Choroid plexus epithelial cell (primary cell): Measurements from ENCODE around the gene FARP2.

Experiments
- DNase-seq: peaks from one replicate; pipeline ENCODE4 v3.0.0-alpha.2; 2010; ENCODE audit warnings: low read depth
- H3K4me3 ChIP-seq: 2 replicates; pipeline ENCODE4 v1.5.1; 2011; ENCODE audit warnings: low read depth, mild to moderate bottlenecking, control low read depth, low read length, moderate library complexity
- TF ChIP-seq, protein P1 (sequence below): conservative IDR thresholded peaks from 2 replicates; pipeline ENCODE4 v1.5.1; 2011; ENCODE audit warnings: low read depth, mild to moderate bottlenecking, control low read depth, inconsistent platforms, low read length, moderate library complexity

The FARP2 gene, protein sequence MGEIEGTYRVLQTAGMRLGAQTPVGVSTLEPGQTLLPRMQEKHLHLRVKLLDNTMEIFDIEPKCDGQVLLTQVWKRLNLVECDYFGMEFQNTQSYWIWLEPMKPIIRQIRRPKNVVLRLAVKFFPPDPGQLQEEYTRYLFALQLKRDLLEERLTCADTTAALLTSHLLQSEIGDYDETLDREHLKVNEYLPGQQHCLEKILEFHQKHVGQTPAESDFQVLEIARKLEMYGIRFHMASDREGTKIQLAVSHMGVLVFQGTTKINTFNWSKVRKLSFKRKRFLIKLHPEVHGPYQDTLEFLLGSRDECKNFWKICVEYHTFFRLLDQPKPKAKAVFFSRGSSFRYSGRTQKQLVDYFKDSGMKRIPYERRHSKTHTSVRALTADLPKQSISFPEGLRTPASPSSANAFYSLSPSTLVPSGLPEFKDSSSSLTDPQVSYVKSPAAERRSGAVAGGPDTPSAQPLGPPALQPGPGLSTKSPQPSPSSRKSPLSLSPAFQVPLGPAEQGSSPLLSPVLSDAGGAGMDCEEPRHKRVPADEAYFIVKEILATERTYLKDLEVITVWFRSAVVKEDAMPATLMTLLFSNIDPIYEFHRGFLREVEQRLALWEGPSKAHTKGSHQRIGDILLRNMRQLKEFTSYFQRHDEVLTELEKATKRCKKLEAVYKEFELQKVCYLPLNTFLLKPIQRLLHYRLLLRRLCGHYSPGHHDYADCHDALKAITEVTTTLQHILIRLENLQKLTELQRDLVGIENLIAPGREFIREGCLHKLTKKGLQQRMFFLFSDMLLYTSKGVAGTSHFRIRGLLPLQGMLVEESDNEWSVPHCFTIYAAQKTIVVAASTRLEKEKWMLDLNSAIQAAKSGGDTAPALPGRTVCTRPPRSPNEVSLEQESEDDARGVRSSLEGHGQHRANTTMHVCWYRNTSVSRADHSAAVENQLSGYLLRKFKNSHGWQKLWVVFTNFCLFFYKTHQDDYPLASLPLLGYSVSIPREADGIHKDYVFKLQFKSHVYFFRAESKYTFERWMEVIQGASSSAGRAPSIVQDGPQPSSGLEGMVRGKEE

DNA sequence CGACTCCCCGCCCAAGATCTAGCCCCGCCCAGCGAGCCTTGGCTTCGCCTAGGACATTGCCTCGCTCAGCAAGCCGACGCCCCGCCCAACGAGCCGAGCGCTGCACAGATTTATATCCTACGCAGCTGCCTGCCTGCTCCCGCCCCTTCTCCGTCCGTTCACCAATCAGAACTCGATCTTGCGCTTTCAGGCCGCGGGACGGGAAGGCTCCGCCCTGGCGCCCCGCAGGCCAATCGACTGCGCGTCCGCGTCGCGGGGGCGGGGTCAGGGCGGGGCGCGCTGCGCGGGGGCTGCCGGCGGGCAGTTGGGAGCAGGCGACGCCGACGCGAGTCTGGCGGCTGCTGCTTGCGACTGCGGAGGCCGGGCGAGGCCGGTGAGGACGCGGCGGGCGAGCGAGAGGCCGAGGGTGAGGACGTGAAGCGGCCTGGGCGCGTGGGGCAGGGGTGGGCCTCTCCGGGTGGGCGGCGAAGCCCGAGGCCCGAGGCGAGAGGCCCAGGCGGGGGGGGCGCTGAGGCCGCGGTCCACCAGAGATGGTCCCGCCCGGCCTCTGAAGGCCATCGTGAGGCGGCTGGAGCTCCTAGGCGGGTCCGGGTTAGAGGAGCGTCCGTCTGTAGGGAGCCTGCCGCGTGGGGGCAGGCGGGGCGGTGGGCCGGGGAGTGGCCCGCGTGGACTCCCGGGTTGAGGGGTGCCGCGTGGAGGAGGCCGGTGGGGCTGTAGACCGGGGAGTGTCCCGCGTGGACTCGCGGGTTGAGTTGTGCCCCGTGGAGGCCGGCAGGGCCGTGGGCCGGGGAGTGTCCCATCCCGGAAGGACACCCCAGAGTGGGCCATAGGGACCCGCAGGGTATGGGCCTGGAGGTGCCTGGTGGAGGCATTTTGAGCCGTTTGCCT lies at the start of gene FARP2:
Gene FARP2 (plus strand): TSS at position 303 of the 888 bp plus-strand sequence. CDS start 16,823 bp downstream, outside the sequence.
- H3K4me3 ChIP-seq: peak within 1 kb of the TSS; percentile 79
- peak; percentile 99 for DNase-seq
- TF ChIP-seq, protein P1, sequence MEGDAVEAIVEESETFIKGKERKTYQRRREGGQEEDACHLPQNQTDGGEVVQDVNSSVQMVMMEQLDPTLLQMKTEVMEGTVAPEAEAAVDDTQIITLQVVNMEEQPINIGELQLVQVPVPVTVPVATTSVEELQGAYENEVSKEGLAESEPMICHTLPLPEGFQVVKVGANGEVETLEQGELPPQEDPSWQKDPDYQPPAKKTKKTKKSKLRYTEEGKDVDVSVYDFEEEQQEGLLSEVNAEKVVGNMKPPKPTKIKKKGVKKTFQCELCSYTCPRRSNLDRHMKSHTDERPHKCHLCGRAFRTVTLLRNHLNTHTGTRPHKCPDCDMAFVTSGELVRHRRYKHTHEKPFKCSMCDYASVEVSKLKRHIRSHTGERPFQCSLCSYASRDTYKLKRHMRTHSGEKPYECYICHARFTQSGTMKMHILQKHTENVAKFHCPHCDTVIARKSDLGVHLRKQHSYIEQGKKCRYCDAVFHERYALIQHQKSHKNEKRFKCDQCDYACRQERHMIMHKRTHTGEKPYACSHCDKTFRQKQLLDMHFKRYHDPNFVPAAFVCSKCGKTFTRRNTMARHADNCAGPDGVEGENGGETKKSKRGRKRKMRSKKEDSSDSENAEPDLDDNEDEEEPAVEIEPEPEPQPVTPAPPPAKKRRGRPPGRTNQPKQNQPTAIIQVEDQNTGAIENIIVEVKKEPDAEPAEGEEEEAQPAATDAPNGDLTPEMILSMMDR: no peak

DNA sequence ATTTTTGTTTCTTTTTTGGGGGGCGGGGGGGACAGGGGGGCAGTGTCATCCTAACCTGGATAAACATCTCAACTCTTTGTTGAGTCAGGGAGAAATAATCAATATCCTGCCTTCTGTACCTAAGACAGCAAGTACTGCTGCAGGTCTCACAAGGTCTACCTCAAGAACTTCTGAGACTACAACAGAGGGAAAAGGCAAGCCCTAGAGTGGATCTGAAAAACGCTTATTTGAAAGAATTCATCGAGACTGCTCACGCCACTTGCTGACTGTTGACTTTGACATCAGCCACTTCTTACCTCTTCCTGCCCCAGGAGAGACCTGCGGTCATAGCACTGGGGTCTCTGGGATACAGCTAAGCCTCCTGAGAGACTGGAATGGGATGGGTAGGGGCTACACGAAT lies 49.0 kb upstream of the FARP2 start:
- no peak overlapping the region for H3K4me3 ChIP-seq
- no peak for DNase-seq
- TF ChIP-seq, protein P1: no peak

DNA sequence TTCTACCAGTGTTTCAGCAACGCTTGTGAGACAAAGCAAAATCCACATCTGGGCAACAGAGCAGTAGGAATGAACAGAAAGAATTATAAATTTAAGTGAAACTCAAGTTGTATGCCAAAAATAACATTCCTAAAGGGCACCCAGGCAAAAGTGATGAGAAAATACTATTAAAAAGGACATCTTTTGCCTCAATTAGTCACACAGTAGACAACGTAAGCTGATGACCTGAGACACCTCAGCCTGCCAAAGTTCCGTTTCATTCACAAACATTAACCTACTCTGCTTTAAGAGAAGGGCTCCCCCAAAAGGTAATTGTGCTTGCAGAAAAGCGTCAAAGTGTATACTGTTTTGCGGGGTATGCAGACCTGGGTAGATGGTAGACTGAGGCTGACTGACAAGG lies 47.8 kb upstream of the FARP2 start:
- TF ChIP-seq, protein P1: no peak

DNA sequence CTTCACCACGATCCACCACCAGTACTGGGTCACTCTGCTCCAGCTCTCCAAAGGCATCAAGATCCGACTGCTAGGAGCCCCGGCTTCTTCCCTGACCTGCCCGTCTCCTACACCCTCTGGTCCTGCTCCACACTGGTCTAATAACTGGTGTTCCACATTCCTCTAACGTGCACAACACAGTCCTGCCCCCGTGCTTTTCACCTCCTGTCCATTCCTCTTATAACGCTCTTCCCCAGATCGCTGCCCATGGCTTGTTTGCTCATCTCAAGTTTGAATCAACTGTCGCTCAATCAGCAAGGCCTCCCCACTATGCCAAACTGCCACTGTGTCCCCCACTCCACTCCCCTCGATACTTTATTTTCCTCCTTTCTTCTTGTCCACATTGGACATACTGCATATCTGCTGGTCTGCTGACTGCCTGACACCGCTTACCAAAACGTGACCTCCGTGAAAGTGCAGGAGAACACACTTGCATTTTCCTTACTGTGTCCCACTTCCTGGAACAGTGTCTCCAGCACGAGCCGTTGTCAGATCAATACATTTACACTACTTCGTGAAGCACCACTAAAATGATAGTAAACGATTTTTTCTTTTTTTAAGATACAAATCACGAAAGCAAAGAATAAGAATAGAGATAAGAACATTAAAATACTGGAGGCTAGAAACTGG lies 47.1 kb upstream of the FARP2 start:
- DNase-seq: no peak
- no peak overlapping the region for H3K4me3 ChIP-seq
- TF ChIP-seq, protein P1: no peak

More for the DNA sequence above, 47.8 kb upstream of the FARP2 start:
- DNase-seq: peak; percentile 33
- H3K4me3 ChIP-seq: no peak overlapping the region

DNA sequence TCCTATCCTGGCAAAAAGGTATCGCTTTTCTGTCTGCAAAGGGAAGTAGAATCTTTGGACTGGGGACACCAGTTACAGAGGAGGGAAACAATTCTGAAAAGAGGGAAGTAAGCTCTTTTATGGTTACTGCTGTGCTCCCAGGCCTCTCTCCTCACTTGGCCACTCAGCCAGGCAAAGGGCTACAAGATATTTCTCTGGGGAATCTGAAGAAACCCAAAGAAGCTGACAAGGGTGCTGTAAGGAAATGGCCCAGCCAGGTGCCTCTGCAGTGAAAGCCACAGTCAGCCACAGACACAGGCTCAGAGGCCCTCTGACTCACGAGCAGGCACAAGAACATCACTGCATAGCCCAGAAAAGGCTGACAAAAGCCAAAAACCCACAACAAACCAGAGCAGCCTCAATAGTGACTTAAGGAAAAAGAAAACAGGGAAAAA lies 46.4 kb upstream of the FARP2 start:
- peak; percentile 54 for DNase-seq
- H3K4me3 ChIP-seq: no peak overlapping the region
- TF ChIP-seq, protein P1: no peak
